ENCODE measurements around the gene EXOC6B.

Gene EXOC6B

DNA sequence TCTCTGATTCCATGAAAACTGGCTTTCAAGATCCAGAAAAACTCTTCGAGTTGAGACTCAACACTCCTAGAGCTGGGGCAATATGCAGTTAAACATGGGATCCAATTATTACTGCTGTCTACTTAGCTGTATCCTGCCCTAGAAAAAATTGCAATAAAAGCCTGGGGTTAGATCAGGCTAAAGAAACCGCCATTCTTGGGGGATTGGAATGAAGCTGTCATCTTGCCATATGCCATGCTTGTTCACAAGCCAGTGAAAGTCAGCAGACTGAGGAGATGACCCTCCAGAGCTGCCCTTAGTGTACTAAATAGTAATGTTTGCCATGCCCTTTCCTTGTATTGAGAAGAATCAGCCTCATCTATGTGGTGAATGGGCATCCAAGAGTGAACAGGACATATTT is 647.3 kb downstream of the EXOC6B start:
- DNase-seq (ENCODE audit: low spot score), result no peak

- DNase-seq (ENCODE audit: low spot score), result no peak
Measured at GRCh38 chr2:72176281-72176680, 649.6 kb downstream of the EXOC6B start.

DNA sequence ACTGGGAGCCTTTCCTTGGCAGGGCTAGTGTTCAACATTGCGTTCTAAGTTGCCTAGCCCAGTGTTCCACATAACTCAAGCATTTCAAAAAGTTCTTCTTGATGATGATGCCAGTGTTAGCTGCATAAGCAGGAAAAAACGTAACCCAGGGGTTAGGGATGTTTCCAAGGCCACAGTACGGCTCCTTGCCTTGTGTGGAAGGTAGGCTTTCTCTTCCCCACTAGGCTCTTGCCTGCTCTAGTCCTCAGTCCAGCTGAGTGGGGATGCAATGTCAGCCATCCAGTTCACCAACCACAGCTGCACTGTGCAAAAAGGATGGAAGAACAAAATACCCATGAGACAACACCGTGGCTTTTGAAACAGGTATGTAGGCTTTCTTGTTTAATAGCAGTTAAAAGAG is 650.2 kb downstream of the EXOC6B start:
- no peak for DNase-seq (ENCODE audit: low spot score)

GRCh38 chr2:72173640-72174321 is 652.1 kb downstream of the EXOC6B start:
- DNase-seq (ENCODE audit: low spot score), result peak; percentile 72

DNA sequence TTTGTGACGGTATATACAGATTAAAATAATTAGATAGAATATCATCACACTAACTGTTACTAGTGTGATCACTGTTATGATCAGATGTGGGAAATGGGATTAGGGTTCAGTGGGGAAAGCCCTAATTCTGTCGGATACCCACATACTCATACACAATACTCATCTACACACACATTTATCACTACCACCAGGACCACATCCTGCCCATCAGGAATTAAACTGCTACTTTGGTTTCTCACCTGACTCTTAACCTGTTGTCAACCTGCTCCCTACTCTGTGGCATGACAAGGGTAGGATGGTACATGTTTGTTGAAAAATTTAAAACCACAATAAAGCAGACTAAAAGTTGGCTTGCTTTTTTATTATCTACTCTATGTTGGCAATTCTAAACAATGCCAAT is 653.4 kb downstream of the EXOC6B start:
- DNase-seq (ENCODE audit: low spot score), result no peak

GRCh38 chr2:72166279-72166678 is 659.6 kb downstream of the EXOC6B start:
- no peak for DNase-seq (ENCODE audit: low spot score)

GRCh38 chr2:72165792-72166191 is 660.0 kb downstream of the EXOC6B start:
- DNase-seq (ENCODE audit: low spot score), result no peak

- DNase-seq (ENCODE audit: low spot score), result no peak
Measured at GRCh38 chr2:72162574-72162973, 663.3 kb downstream of the EXOC6B start.

GRCh38 chr2:72159211-72159993 is 666.4 kb downstream of the EXOC6B start:
- peak; percentile 91 for DNase-seq (ENCODE audit: low spot score)

GRCh38 chr2:72157871-72158771 is 667.7 kb downstream of the EXOC6B start:
- DNase-seq (ENCODE audit: low spot score), result no peak

DNA sequence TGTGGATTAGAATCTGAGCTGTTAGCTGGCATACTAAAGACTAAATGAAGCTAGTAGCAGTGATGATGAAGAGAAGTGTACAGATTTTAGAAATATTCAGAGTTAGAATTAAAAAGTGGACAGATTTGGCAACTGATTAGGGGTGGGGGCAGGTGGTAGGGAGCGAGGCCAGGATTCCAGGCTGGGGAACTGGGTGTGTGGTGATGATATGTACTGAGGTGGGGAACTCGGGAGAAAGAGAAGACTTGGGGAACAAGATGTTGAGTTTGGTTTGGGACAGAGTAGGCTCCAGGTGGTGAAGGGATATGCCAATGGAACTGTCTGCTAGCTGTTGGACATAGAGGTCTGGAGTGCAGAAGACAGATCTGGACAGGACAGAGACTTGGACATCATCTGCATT is 669.0 kb downstream of the EXOC6B start:
- no peak for DNase-seq (ENCODE audit: low spot score)

DNA sequence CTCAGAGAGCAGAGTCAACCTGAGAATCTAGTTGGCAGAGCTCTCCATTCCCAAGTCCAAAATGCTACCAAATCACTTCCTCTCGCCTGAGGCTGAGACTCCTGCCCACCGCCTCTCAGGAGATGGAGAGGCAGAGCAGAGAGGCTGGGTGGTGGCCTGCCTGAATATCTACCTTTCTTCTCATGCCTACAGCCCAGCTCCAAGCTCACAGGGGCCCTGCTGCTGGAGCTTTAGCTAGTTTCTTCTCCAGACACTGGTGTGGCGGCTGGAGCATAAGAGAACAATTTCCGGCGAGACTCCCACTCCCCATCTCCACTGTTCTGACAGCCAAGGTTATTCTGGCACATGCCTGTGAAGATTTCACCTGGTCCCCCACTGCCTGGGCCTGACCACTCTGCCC is 670.1 kb downstream of the EXOC6B start:
- no peak for DNase-seq (ENCODE audit: low spot score)

- no peak for DNase-seq (ENCODE audit: low spot score)
Measured at GRCh38 chr2:72155151-72155550, 670.7 kb downstream of the EXOC6B start.

DNA sequence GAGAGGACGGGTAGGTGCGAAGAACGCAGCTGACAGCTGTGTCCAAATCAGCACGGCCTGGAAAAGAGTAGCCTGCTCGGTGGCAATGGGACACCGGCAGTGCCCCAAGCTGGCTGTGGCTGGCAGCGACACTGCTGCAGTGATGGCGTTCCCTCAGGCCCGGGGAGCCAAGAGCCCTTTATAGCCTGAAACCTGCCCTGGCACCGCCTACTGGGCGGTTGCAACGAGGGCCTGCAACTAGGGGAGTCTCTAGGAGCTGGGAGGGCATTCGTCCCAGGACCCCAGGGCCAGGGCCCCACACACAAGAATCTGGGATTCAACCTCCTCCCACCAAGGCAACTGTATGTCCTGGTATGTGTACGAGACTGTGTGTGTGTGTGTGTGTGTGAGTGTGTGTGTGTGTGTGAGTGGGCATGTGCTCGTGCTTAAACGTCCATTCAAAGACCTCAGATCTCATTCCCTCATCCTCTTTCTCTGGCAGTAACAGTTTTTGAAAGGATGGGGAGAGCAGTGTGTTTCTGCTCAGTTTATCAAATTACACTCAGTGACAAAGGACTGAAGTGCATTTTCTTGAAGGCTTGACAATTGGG is 671.4 kb downstream of the EXOC6B start:
- no peak for DNase-seq (ENCODE audit: low spot score)

GRCh38 chr2:72153924-72154323 is 671.9 kb downstream of the EXOC6B start:
- no peak for DNase-seq (ENCODE audit: low spot score)

DNA sequence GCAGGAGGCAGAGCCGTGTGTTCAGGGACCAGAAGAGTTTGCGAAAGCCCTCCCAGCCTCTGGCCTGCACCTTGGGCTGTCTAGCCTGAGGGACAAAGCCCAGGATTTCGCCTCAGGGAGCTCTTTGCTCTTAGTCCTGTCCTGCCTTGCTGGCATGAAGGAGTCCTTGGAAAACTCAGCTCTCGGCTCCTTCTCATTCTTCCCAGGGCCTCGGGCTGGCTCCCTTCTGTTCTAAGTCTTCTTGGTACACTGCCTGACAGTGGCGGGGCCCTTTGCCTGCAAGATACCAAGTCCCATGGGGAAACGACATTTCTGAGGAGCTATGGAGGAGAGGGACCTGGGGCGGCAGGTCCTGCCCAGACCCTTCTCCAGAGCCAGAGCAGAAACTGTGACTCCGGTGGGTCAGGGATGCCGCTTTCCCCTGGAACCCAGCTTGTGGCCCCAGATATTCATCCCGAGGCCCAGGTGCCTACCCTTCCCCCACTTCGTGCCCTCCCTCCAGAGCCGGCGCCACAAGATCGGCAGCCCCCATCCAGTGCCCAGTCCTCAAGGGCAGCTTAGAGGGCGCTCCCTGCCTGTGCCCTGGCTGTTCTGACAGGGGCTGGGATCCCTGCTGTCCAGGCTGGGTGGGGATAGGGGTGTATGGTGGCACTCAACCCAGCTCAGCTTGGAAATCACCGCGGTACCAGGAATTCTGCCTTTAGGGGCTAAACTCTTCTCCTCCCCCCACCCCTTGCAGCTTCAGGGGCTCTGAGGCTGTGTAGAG is 672.6 kb downstream of the EXOC6B start:
- DNase-seq (ENCODE audit: low spot score), result no peak

GRCh38 chr2:72150861-72151356 is 674.9 kb downstream of the EXOC6B start:
- no peak for DNase-seq (ENCODE audit: low spot score)

- DNase-seq (ENCODE audit: low spot score), result peak; percentile 83
Measured at GRCh38 chr2:72150157-72150860, 675.5 kb downstream of the EXOC6B start.

DNA sequence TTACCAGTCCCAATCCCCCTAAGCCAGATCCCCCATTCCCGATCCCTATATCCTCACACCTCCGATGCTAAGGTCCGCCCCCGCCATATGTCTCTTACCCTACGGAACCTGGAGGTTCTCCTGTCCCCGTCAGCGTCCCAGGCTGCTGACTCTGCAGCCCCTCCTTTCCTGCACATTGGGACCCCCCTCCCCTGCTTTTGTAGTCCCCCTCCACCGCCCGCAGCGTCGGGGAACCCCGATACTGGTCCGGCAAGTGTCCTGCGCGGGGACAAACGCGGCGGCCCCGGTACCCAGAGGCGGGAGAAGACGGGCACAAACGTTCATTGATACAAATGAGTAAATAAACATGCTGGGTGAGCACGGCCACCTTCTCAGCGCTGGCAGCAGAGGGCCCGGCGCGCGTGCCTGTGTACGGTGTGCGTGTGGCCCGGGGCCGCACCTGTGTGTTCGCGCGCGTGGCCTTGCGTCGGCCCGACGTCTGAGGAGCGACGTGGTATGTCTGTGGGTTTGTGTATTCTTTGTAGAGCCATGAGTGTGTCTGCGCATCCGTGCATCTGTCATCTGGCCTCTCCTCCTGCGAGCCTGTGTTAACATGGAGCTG is 676.2 kb downstream of the EXOC6B start:
- no peak for DNase-seq (ENCODE audit: low spot score)
